Esophagus muscularis mucosa (tissue), 4 donors: Measurements from ENCODE around the gene ZFYVE19. TPM values are rescaled to one million over a fixed set of nuclear protein-coding genes. Genes with fewer than 3 reads are reported as not detected.
A peak's percentile ranks its signal among the peaks of the same experiment; 100 is the strongest.

Experiments
- DNase-seq: peaks from one replicate; pipeline ENCODE4 v3.0.0-alpha.2; 2017; ENCODE audit errors: extremely low spot score
- H3K27ac ChIP-seq, 4 donors: fragments of 200-600 bp; sonication (generic); replicated peaks in 1 of 4; 1 replicate in 3 of 4; 2 replicates in 1 of 4; pipeline ENCODE4 v1.5.1; 2016 to 2019; ENCODE audit warnings: mild to moderate bottlenecking in 1 of 4
- H3K27me3 ChIP-seq, 4 donors: fragments of 200-600 bp; sonication (generic); one replicate each; pipeline versions ENCODE4 v1.5.1 to v1.6.0; 2016 to 2019
- H3K36me3 ChIP-seq, 4 donors: fragments of 200-600 bp; sonication (generic); one replicate each; pipeline ENCODE4 v1.5.1; 2016 to 2019
- H3K4me1 ChIP-seq, 4 donors: fragments of 200-600 bp; sonication (generic); one replicate each; pipeline ENCODE4 v1.5.1; 2016 to 2019
- H3K4me3 ChIP-seq, 4 donors: fragments of 200-600 bp; sonication (generic); 1 replicate in 2 of 4; 2 replicates in 2 of 4; pipeline ENCODE4 v1.5.1; 2016 to 2019; ENCODE audit warnings: mild to moderate bottlenecking in 4 of 4, moderate library complexity in 1 of 4
- H3K9me3 ChIP-seq, 4 donors: fragments of 200-600 bp; sonication (generic); 1 replicate in 3 of 4; 2 replicates in 1 of 4; pipeline ENCODE4 v1.5.1; 2016 to 2019
- EP300 ChIP-seq: sonication (generic); formaldehyde crosslinking; IDR thresholded peaks from one replicate; pipeline ENCODE4 v1.6.1; 2017; ENCODE audit warnings: antibody characterized with exemption
- POLR2A ChIP-seq: fragments of 450-650 bp; IDR thresholded peaks from one replicate; pipeline ENCODE4 v1.6.1; 2017; ENCODE audit warnings: antibody characterized with exemption, moderate library complexity, mild to moderate bottlenecking, low read depth
- POLR2AphosphoS5 ChIP-seq, 2 donors: sonication (generic); formaldehyde crosslinking; IDR thresholded peaks; one replicate each; pipeline ENCODE4 v1.6.1; 2017; ENCODE audit warnings: antibody characterized with exemption in 2 of 2
- WGBS: methylation state at CpG from one replicate; pipeline ENCODE4 v1.1.5; 2018; 5-methylcytosine and 5-hydroxymethylcytosine counted together
- intact Hi-C: fragments of 100-400 bp; cut with DNase I; formaldehyde crosslinking; loops from one replicate; pipeline ENCODE4 v1.15.1; 2023
- total RNA-seq, 4 donors: library from RNA; depleted of rRNA; stranded (reverse); fragments of >200 nt; gene quantifications; one replicate each; pipeline versions ENCODE4 v1.1.0 to v1.2.1, GENCODE V29; 2016
- TF ChIP-seq, protein P1 (sequence below), 3 experiments: fragments of 200-600 bp in 2 of 3; fragments of 450-650 bp in 1 of 3; sonication (generic) in 2 of 3; IDR thresholded peaks; one replicate each; pipeline ENCODE4 v1.5.1; 2017 to 2019; ENCODE audit warnings: antibody characterized with exemption in 3 of 3, mild to moderate bottlenecking in 2 of 3, moderate library complexity in 1 of 3

The ZFYVE19 gene
- total RNA-seq, 4 donors from 2014 or later, result 14.4 to 36.8 (median 18.8) TPM

DNA sequence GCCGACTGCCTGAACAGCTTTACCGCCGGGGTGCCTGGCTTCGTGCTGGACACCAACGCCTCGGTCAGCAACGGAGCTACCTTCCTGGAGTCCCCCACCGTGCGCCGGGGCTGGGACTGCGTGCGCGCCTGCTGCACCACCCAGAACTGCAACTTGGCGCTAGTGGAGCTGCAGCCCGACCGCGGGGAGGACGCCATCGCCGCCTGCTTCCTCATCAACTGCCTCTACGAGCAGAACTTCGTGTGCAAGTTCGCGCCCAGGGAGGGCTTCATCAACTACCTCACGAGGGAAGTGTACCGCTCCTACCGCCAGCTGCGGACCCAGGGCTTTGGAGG, 37.8 kb downstream of the ZFYVE19 start:
- WGBS, result 5% methylated on average over 8 of the region's 28 CpGs
- intact Hi-C loops, result no loop called here
- no peaks in the 10 kb centered on the region for H3K9me3 ChIP-seq
- peak overlapping the region; percentile 50 to 64 (median 52) for H3K4me3 ChIP-seq
- TF ChIP-seq, protein P1, sequence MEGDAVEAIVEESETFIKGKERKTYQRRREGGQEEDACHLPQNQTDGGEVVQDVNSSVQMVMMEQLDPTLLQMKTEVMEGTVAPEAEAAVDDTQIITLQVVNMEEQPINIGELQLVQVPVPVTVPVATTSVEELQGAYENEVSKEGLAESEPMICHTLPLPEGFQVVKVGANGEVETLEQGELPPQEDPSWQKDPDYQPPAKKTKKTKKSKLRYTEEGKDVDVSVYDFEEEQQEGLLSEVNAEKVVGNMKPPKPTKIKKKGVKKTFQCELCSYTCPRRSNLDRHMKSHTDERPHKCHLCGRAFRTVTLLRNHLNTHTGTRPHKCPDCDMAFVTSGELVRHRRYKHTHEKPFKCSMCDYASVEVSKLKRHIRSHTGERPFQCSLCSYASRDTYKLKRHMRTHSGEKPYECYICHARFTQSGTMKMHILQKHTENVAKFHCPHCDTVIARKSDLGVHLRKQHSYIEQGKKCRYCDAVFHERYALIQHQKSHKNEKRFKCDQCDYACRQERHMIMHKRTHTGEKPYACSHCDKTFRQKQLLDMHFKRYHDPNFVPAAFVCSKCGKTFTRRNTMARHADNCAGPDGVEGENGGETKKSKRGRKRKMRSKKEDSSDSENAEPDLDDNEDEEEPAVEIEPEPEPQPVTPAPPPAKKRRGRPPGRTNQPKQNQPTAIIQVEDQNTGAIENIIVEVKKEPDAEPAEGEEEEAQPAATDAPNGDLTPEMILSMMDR (IDR thresholded peaks at IDR 0.05), result no peak
- TF ChIP-seq EP300, result no peak
- TF ChIP-seq POLR2A, result no peak
- TF ChIP-seq POLR2AphosphoS5 (IDR thresholded peaks at IDR 0.05), result no peak
- DNase-seq, result no peak
- H3K27me3 ChIP-seq, result peaks cover 0 to 56% (median 23%) of the 10 kb centered on the region in 4 donors
- H3K36me3 ChIP-seq, result no peaks in the 10 kb centered on the region
- no peak overlapping the region for H3K27ac ChIP-seq
- H3K4me1 ChIP-seq, result peaks cover 16 to 23% (median 20%) of the 10 kb centered on the region in 4 donors

DNA sequence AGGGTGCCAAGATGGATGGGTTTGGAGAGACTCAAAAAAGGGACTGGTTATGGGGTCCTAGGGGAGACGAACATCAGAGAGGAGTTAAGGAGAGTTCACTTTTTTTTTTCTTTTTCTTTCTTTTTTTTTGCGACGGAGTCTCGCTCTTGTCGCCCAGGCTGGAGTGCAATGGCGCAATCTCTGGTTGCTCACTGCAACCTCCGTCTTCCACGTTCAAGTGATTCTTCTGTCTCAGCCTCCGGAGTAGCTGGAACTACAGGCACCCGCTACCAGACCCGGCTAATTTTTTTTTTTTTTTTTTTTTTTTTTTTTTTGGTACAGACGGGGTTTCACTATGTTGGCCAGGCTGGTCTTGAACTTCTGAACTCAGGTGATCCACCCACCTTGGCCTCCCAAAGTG, 38.1 kb downstream of the ZFYVE19 start:
- Histone ChIP-seq H3K36me3 (no peaks in the 10 kb centered on the region), H3K4me1 (peaks cover 16 to 23% (median 20%) of the 10 kb centered on the region in 4 donors), H3K27me3 (peaks cover 0 to 56% (median 23%) of the 10 kb centered on the region in 4 donors), H3K4me3 (peak overlapping the region; percentile 50 to 64 (median 52)), H3K27ac (no peak overlapping the region), H3K9me3 (no peaks in the 10 kb centered on the region)
- intact Hi-C loops, result no loop called here
- no peak for DNase-seq
- no peak for TF ChIP-seq EP300
- TF ChIP-seq, protein P1 (IDR thresholded peaks at IDR 0.05), result no peak
- no peak for TF ChIP-seq POLR2AphosphoS5 (IDR thresholded peaks at IDR 0.05)
- no peak for TF ChIP-seq POLR2A
- WGBS, result 54% methylated on average over 12 of the region's 12 CpGs

DNA sequence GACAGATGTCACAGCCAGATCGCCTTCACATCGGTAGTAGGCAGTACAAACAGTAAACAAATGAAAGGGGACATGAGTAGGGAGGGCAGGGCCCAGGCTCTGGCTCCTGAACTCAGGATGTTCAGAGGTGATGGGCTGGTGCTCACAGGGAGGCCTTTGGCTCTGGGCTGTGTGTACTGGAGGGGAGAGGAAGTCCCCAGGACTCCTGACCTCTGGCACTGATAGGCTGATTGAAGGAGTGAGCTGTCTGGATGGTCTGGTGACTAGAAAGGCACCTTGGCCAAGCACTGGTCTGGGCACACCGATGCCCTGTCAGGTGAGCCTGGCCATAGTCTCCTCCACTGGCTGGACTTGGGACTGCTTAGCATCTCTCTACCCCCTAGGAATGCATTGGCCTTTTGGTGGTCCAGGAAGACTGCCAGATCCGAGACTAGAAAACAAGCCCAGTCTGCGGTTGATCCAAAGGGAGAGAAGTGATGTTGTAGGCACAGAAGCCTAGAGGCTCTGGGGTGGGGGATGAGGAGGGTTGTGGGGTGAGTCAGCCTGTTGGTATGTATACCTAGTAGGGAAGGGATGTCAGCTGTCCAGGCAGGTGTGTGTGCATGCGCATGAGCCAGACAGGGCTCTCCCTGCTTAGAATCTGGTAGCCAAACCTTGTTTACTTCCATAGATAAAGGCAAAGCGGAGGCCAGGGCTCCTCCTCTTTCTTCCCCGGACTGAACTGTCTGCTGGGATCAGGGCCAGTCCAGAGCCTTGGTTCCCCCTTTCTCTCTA, 38.8 kb downstream of the ZFYVE19 start:
- Histone ChIP-seq H3K9me3 (no peaks in the 10 kb centered on the region), H3K4me3 (peak overlapping the region in 1 of 4 donors; percentile 12), H3K27me3 (peaks cover 0 to 56% (median 23%) of the 10 kb centered on the region in 4 donors), H3K36me3 (no peaks in the 10 kb centered on the region), H3K4me1 (peaks cover 16 to 23% (median 20%) of the 10 kb centered on the region in 4 donors), H3K27ac (no peak overlapping the region)
- no peak for DNase-seq
- TF ChIP-seq POLR2AphosphoS5 (IDR thresholded peaks at IDR 0.05), result no peak
- TF ChIP-seq, protein P1 (IDR thresholded peaks at IDR 0.05), result no peak
- TF ChIP-seq POLR2A, result no peak
- TF ChIP-seq EP300, result no peak
- intact Hi-C loops, result no loop called here
- 83% methylated on average over 8 of the region's 8 CpGs for WGBS

DNA sequence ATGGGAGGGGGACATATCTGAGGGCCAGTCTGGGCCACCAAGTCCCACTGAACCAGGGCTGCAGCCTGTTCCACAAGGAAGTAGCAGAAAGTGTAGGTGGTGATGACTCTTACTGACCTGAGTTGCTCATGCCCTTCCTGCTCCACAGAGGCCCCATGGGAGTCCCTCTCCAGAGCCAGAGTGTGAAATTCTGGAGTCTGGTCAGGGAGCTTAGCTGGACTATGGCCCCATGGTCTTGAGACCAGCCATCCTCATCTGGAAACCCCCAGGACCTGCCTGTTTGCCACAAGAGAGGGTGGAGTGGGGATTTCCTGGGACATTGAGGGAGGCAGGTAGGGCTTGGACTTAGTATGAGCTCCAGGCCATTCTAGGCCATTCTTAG, 39.9 kb downstream of the ZFYVE19 start:
- intact Hi-C loops, result no loop called here

More for the DNA sequence above, 39.9 kb downstream of the ZFYVE19 start:
- peaks cover 16 to 23% (median 20%) of the 10 kb centered on the region in 4 donors for H3K4me1 ChIP-seq
- H3K27me3 ChIP-seq, result peaks cover 0 to 54% (median 23%) of the 10 kb centered on the region in 4 donors
- no peaks in the 10 kb centered on the region for H3K9me3 ChIP-seq
- TF ChIP-seq POLR2A (no peak), EP300 (no peak), POLR2AphosphoS5 (IDR thresholded peaks at IDR 0.05) (no peak)
- TF ChIP-seq, protein P1 (IDR thresholded peaks at IDR 0.05), result no peak
- H3K4me3 ChIP-seq, result no peak overlapping the region
- DNase-seq, result no peak
- H3K27ac ChIP-seq, result no peak overlapping the region
- H3K36me3 ChIP-seq, result no peaks in the 10 kb centered on the region
